GM19455 (cell line): Measurements from ENCODE around the gene CTBP1.

Experiments
- ATAC-seq: cut with Tn5 transposase; IDR thresholded peaks from one replicate; pipeline ENCODE4 v1.9.1; 2021; ENCODE audit not compliant: unreplicated experiment

CTBP1 gene

DNA sequence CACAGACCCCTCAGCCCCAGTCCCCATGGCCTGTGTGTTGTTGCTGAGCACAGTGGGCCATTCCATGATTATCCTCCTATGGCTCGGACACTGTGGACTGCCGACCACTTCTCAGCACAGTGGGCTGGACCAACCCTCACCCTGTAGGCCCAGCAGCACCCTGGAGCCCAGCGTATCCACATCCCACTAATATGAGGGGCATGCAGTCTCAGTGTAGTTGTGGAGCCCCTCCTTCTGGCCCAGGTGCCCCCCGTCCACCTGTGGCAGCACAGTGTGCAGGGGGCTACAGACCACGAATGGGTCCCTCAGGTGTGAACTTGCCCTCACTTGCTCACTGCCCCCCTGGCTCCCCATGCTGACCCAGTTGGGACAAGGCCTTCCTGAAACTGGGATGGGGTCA lies 84.5 kb downstream of the CTBP1 start:
- ATAC-seq = no peak

DNA sequence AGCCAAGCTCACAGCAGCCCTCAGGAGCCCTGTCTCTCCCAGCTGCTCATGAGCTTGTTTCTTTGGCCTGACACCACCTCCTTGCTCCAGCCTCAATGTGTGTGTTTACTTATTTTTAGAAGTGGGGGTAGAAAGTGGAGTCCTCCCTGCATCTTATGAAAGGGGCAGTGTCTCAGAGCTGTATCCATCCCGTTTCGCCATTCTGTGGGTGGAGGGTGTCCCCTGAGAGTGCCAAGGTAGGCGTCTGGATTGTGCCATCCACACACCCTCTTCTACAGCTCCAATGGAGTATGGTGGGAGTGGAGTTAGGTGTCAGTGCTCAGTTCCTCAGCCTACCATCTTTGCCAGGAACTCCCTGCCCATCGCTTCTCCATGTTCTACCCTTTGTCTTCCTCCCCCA lies 84.9 kb downstream of the CTBP1 start:
- ATAC-seq = no peak
